Activated T-cell treated with anti-CD3 and anti-CD28 coated beads for 1 hour (primary cell): ENCODE data around the gene TRPV6.

Experiments used
- DNase-seq: peaks from one replicate; pipeline ENCODE4 v3.0.0-alpha.2; 2020; ENCODE audit warnings: low read depth

The TRPV6 gene

DNA sequence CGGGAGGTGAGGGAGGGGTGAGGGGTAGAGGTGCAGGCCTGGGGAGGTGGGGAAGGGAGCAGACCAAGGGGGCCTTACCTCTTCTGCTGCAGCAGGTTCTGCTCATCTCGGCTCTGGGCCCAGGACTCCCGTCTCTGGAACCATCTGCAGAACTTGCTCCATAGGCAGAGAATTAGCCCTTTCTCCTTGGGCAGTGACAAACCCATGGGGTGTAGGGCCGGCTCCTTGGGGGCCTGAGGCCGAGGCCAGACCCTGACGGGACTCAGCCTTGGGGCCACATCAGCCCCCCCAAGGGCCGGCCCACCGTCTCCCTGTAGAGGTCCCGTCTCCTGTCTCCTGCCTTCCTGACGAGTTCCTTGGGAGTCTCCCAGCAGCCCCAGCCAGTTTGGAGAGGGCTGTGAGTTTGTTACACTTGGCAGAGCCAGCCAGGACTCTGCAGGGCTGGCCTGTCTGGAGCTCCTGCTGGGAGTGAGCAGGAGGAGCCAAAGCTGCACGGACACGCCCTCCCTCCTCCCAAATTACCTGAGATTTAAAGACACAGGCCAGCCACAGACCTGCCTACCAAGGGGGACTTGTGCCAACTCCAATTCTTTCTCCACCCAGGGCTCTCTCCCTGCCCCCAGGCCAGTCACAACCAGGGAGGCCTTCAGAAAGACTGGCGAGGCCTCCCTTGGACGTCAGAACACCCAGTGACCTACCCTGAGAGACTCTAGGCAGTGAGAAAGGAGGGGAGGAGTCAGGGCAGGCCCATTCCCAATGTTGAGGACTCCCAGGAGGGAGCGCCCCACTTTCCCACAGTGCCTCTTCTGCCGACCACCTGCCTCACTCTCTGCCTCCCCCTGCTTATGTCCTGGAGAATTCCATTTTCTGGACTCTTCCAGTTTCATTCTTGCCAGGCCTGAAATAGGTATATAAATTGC lies at the start of gene TRPV6:
TRPV6 (minus strand) TSS at position 435 of the 920 bp plus-strand sequence.
- DNase-seq: no peak

DNA sequence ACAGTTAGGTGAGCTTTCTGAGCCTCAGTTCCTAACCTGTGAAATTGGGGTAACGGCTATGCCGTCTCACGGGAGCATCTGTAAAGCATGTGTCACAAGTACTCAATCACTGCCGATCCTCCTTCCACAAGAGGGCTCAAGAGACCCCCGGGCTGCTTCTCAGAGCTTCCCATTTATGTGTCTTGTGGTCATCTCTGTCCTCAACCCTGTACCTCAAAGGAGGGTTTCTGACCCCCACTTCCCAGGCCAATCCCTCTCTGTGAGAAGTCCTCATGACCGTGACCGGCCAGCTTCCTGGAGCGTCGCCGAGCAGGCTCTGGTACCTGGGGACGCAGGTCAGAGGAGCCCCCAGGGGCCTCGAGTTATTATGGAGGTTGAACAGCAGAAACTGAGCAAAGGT lies 48.5 kb upstream of the TRPV6 start:
- no peak for DNase-seq

DNA sequence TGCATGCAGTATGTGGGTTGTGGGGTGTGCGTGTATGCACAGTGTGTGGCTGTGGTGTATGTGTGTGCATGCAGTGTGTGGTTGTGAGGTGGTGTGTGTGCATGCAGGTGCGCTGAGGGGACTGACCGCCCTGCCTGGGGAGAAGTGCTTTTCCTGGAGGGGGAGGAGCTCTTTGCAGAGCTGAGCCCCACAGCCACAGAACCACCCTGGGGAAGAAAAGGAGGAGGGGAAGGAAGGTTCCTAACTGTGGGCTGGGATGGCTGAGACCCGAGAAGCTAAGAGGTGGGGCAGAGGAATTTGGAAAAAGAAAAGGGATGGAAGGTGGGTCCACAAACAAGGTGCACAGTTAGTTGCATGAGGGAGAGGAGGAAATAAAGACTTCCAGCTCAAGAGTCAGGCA lies 48.1 kb upstream of the TRPV6 start, which contains the start of gene TRPV5:
TRPV5 (minus strand) TSS at position 123 of the 400 bp plus-strand sequence. CDS start 287 bp downstream, outside the sequence.
- DNase-seq: no peak

DNA sequence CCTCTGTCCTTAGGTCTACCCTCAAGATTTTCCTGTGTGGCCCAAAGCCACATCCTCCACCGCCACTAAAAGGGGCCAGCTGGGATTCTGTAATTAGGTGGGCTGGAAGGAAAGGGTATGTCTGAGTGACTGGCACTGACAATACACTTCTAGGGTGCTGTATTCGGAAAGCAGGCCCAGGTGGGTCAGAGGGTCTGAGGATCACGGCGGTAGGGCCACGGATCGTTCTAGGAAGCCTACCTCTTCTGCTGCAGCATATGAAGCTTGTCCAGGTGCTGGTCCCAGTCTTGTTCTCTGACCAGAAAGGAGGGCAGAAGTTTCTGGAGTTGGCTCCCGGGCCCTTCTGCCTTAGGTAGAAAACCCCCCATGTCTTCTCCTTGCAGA lies 47.5 kb upstream of the TRPV6 start:
- DNase-seq: no peak

DNA sequence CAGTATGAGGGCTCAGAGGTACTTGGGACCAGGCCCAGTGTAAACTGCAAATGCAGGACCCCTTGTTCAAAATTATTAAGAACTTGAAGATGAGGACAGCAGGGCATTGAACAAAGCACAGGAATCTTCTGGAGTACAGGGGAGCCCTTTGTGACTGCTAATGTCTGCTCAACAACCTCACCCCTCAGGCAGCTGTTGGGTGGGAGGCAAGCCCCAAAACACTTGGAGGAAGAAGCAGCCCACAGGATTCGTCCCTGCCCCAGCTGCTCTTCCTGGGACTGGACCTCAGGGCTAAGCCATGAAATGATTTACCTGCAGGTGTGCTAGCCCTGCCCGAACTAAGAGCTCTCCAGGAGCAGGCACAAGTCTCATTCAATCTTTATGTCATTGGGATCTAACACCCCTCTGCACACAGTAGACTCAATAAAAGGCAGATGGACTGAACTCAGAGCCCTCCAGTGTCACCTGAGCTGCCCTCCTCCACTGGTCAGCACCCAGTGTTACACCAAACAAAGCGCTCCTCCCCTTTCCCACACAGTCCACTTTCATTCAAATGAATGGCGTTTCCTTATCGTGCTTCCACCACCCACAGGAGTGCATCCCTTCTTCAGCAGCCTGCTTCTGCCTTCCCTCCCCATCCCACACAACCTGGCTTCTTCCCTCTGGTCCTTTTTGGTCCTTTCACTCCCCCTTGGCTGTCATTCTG lies 47.0 kb upstream of the TRPV6 start:
- no peak for DNase-seq

DNA sequence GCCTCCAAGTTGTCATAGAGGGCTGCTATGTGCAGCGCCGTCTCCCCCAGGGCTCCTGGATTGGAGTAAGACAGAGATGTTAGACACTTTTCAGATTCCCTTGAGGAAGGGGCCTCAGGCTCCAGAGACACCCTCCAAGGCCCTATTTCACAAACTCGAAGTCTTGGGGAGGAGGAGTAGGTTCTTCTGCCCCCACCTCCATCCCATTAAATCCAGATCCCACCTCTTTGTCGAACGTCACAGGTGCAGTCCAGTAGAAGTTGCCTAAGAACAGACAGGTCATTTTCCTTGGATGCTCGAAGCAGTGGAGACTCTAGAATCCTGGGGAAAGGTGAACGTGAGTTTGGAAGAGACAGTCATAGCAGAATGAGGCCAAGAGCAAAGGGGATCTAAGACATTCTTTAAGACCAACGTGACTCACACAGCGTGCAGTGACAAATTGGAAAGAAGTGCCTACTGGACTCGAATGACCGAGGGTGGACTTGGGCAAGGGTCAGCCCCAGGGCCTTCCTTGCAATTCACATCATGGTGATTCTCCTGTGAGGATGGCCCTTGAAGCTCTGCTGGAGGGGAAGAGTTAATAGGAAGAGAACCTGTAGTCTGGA lies 44.7 kb upstream of the TRPV6 start:
- no peak for DNase-seq

DNA sequence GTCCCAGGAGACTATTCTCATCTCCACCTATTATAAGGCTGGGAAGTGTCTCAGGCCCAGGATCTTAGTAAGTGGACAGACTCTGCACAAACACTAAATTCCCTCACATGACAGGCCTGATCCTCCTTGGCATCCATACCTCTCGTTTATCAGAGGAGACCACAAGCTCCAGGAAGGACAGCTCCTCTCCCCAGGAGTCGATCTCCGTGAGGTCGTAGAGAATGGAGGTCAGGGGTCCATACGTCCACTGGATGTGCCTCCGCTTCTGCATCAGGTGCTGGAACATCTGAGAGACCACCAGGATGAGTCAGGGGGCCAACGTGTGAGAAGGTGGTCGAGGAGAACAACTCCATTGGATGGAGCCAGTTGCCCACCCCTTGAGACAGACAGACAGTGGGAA lies 42.4 kb upstream of the TRPV6 start:
- DNase-seq: no peak

DNA sequence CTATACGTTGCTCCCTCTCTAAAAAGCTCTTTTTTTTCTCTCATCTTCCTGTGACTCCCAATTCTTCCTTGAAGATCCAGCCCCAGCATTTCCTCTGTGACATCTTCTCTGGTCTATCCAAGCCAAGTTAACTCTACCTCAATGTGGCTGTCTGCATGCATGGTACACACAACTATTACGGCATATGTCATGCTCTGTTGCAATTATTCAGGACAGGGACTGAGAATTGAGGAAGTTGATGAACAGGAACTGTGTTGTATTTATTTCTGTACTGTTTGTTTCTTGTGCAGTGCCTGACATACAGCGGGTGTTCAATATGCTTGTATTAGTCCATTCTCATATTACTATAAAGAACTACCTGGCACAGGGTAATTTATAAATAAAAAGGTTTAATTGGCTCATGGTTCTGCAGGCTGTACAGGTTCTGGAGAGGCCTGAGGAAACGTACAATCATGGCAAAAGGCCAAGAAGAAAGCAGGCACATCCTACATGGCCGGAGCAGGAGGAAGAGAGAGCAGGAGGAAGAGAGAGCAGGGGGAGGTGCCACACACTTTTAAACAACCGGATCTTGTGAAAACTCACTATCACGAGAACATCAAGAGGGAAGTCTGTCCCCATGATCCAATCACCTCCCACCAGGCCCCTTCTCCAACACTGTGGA lies 41.7 kb upstream of the TRPV6 start:
- DNase-seq: no peak

DNA sequence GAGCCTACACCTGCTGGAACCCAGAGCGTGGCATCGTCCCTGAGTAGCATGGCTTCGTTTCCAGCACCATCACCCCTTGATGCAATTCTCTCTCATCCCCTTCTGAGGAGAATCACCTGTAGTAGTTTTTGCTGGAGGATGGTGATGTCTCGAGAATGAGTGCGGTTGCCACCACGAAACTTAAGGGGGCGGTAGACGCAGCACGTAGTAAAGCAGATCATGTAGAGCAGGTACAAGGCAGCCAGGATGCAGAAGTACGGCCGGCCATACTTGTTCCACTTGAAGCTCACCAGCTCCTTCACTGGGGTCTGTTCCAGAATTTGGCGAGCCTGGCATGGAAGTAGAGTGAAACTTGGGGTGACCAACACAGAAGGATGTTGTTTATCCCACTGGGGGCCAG lies 39.9 kb upstream of the TRPV6 start:
- DNase-seq: no peak

DNA sequence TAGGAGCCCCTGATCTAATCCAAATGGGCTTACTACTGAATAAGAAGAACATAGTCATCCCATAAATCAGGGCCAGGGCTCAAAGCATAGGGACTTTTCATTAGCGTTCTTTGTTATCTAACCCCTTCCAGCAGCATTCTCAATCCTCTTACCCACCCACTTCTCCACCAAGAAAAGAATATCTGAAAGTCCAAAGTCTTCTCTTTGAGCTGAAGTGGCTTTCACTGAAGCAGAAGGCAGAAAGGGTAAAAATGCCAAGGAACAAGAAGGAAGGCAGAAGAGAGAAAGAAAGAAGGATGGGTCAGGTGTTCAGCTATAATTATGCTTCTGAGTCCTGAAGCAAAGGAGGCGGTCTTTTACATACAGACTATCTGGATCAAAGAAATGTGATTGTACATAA lies 37.8 kb upstream of the TRPV6 start:
- no peak for DNase-seq

DNA sequence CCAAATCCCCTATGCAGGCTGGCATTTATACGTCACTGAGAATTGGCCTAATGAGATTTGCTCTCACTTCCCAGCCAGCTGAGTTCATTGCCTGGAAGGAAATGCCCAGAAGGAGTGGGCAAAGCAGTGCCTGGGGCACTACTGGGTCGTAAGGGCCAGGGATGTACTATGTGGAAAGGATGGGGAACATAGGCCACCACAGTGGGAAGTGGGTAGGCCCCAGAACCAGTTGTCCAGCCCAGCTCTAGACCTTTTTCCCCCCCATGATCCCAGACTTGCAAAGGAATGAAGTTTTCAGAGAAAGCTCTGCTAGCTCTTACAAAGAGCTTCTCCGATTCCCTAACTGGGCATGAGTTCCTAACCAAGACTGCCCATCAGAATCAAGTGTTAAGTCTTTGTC lies 34.1 kb upstream of the TRPV6 start:
- no peak for DNase-seq

DNA sequence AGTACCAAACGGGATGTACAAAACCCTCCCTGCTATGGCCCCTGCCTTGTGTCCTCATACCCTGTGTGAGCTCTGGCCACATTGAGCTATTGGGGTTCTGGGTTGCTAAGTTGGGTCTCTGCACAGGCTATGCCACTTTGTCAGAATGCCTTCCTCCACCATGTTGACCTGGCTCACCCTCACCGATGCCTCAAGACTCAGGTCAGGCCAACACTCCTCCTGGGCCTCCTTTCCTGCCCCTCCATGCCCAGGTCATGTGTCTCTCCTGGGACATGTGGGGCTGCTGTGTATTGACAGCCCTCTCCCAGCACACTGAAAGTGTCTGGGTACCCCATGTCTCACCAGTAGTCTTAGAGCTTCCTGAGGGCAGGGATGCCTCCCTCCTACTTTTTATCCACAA lies 33.4 kb upstream of the TRPV6 start:
- no peak for DNase-seq

DNA sequence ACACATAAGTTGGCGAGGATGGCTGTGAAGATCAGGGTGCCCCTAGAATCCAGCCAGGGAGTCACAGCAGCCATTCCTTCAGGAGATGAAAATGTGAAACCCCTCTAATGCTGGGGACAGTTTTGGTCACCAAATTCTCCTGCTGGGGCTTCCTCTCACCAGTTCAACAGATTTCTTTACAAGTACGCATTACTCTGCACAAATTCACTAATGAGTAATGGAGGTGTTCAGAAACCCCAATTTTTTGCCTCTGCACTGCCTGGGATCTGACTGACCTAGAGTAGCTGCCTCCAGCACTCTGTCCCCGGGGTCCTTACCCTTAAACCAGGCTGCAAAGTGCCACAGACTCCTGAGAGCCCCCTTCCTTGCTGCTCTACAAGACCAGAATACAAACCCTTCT lies 31.9 kb upstream of the TRPV6 start:
- DNase-seq: no peak

DNA sequence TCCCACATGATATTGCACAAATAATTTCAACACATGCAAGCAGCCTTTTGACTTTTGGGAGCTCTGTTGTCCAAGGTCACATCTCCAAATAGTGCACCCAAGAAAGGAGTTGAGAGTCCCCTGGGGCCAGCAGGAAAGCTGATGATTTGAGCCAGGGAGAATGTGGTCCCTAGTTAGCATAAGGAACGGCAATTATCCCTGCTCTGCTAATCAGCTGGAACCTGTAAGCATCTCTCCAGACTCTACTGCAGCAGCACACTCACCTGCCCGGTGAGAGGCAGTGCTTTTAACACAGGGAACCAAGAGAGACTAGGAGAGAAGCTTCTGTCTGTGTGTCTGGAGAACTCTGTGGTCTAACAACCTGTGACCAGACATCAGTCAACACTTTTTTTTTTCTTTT lies 31.0 kb upstream of the TRPV6 start:
- no peak for DNase-seq

DNA sequence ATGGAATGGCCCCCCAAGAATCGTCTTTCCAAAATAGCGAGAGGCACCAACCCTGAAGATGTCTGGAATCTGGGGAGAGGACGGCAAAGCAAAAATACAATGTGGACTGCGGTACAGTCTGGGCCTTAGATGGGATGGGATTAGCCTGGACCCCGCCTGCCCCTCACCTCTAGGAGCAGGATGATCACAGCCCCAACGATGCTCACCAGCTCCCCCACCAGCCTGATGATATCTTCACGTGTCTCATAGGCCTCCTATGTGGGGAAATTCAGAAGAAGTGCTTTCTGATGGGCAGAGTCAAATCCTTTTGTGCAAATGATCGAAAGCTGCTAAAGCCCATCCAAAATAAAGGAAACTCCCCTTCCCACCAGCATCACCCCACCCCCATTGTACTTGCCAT lies 29.8 kb upstream of the TRPV6 start:
- no peak for DNase-seq

DNA sequence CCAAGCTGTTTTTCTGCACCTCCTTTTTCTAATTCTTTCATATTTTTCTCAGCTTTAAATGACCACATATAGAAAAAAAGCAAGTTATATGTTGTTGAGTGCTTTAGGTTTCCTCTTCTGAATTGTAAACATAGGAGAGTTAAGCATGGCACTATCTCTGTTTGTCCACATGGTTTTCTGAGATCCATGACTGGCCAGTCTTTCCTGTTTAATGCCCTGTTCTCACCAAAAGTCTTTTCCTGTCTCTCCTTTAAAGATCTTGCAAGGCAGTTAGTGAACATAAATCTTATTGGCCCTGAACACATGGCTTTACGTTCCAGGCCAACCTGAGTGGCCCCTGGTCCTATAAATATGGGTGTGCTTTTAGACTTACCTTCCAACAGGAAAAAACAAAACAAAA lies 28.6 kb upstream of the TRPV6 start:
- DNase-seq: no peak

DNA sequence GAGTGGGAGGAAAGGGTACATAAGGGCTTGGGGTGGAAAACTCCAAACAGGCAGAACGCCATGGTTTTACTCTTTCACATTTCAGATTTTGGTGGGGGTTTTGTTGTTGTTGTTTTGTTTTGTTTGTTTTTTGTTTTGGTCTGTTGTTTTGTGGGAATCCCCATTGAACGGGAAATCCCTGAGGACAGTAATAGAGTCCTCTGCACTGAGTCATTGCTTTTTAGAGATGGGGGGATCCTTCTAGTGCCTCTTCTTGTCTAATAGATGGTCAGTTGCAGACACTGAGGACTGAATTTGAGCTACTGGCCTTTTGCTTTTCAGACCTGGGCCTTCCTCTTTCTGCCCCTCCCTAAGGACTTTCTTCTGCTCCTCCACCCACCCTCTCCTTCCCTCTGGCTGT lies 28.0 kb upstream of the TRPV6 start:
- no peak for DNase-seq

DNA sequence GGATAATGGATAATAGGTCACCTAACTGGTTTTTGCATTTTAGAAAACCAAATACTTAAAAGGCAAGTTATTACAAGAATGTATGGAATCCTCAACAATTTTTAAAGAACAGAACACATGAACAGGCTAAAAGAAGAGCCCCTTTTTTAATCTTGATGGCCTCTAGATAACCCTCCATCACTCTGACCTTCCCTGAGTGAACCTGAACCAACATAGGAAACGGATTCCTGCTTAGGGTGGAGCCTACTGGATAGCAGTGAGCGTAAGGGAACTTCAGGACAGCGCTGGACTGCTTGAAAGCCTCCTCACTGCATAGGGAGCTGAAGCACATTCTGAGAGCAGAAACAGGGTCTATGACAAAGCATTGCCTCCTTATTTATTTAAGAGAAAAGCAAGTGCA lies 27.5 kb upstream of the TRPV6 start:
- DNase-seq: no peak

DNA sequence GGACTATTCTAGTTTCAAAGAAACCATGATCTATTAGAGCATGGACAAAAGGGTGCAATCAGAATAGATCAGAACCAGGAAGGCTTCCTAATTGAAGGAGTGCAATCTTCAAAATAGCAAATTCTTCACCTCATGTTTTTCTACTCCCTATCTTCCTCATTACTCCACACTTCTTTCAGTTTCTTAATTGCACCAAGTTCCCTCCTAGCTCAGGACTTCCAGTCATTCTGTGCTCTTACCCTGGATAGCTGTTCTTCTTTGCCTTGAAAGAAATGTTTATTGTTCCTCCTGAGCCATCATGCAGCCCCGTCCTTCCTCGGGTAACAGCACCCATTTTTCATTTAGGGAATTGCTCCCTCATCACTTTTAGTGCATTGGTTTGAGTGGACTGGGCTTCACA lies 24.9 kb upstream of the TRPV6 start:
- DNase-seq: no peak

DNA sequence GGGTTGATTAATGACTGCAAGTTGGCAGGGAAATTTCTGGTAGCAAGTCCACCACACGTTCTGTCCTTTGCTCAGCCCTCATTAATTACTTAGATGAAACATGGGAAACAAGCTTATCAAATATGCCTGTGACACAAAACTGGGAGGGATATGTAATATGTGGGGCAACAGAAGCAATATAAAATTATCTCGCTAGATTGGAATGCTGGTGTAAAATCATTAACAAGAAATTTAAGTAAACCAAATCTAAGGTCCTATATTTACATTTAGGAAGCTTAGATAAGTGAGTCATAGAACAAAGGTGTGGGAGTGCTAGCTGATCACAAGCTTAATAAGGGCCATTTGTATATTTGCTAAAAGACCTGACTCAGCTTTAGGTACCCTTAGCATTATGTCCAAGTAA lies 24.5 kb upstream of the TRPV6 start:
- no peak for DNase-seq

DNA sequence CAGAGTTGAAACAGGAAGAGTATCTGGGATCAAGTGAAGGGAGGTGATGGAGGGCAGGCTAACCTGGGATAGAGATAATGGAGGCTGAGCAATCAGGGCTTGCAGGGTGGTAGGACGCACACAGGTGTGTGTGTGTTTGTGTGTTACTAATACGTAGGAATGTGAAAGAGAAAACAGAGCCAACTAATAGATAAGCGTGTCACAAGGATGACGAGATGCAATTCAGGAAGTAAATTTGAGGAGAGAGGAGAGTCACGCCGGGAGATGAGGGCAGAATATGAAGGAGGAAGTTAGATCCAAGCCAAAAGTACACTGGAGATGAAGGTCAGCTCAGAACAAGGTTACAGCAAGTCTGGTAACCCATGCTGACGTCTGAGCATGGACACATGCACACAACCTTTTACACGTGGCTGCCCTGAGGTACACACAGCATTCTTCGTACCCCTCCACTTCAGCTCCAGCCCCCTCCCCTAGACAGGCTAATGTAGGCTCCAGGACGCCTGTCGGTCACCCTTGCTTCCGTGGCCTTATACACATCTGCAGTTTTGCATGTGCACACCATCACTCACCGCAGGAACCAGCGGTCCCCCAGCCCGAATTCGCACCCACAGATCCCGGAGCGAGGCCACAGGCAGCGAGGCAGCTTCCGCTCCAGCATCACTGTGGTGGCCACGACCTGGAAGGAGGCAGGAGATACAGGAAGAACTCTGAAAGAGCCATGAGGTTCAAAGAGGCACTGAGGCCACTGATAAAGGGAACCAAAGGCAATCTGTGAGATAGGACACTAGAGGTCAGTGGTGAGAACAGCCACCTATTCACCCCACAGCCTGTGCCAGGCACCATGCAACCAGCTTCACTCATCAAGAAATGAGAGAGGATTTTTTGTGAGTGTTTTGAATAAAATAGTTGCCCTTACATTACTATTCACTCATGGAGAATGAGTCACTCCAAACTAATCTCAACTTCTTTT lies 23.7 kb upstream of the TRPV6 start:
- no peak for DNase-seq
